ENCODE data around the gene EPS15.
"Not testable (repeated sequence)": the region's sequence is repeated elsewhere in the genome, so short reads cannot be mapped to it uniquely, and the experiment has no call there.

The EPS15 gene

DNA sequence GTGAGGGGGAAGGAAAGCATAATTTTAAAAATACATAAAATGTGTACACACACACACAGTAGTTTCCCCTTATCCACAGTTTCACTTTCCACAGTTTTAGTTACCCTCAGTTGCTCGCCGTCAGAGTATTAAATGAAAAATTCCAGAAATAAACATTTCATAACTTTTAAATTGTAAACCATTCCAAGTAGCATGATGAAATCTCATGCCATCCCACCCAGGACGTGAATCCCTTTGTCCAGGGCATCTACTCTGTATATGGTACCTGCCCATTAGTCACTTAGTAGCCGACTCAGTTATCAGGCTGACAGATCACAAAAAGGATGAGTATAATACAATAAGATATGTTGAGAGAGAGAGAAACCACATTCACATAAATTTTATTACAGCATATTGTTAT is 36.2 kb downstream of the EPS15 start:
- DNase-seq (ENCODE audit: extremely low read depth, low read depth), result no peak
- TF ChIP-seq, protein P1, sequence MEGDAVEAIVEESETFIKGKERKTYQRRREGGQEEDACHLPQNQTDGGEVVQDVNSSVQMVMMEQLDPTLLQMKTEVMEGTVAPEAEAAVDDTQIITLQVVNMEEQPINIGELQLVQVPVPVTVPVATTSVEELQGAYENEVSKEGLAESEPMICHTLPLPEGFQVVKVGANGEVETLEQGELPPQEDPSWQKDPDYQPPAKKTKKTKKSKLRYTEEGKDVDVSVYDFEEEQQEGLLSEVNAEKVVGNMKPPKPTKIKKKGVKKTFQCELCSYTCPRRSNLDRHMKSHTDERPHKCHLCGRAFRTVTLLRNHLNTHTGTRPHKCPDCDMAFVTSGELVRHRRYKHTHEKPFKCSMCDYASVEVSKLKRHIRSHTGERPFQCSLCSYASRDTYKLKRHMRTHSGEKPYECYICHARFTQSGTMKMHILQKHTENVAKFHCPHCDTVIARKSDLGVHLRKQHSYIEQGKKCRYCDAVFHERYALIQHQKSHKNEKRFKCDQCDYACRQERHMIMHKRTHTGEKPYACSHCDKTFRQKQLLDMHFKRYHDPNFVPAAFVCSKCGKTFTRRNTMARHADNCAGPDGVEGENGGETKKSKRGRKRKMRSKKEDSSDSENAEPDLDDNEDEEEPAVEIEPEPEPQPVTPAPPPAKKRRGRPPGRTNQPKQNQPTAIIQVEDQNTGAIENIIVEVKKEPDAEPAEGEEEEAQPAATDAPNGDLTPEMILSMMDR (IDR thresholded peaks at IDR 0.05; ENCODE audit: low read depth, low read length, missing control alignments), result no peak
- H3K4me3 ChIP-seq (replicated peaks; ENCODE audit: low read depth, low read length), result no peak overlapping the region

DNA sequence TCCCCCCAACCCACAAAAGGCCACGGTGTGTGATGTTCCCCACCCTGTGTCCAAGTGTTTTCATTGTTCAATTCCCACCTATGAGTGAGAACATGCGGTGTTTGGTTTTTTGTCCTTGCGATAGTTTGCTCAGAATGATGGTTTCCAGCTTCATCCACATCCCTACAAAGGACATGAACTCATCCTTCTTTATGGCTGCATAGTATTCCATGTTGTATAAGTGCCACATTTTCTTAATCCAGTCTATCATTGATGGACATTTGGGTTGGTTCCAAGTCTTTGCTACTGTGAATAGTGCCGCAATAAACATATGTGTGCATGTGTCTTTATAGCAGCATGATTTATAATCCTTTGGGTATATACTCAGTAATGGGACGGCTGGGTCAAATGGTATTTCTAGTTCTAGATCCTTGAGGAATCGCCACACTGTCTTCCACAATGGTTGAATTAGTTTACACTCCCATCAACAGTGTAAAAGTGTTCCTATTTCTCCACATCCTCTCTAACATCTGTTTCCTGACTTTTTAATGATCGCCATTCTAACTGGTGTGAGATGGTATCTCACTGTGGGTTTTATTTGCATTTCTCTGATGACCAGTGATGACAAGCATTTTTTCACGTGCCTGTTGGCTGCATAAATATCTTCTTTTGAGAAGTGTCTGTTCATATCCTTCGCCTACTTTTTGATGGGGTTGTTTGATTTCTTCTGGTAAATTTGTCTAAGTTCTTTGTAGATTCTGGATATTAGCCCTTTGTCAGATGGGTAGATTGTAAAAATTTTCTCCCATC is 44.0 kb downstream of the EPS15 start:
- DNase-seq (ENCODE audit: extremely low read depth, low read depth); H3K4me3 ChIP-seq (replicated peaks; ENCODE audit: low read depth, low read length): not testable (repeated sequence)

DNA sequence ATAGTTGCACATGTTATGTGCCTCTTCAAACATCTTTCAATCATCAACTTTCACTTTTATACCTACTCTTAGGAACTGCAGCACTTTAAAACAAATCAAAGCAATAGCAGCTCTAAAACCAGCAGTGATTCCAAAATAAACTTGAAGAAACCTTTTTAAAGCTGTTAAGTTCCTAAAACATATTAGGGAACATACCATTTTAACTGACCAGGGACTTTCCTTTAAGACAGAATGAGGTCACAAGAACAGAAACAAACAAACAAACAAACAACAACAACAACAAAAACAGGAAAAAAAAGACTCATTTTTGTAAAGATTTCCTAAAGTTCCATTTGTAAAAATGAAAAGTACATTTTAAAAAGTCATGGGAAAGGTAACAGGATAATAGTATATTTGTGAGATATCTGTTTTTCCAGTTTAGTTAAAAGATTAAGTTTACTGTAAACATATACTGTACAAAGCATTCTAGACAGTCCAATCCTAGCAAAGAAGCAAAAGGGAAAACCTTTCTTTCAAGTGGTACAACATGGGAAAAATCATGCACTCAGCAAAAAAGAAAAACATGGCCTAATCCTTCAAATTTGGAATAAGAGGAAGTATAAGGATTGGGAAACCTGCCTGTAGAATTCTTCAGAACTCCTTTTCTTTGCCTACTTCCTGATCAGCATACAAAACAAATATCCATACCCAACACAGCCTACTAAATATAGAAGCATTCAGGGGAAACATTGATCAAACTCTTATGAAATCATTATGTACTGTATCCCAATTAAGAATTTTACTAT is 45.5 kb downstream of the EPS15 start:
- H3K4me3 ChIP-seq (replicated peaks; ENCODE audit: low read depth, low read length), result no peak overlapping the region
- TF ChIP-seq, protein P1 (IDR thresholded peaks at IDR 0.05; ENCODE audit: low read depth, low read length, missing control alignments), result no peak
- no peak for DNase-seq (ENCODE audit: extremely low read depth, low read depth)

DNA sequence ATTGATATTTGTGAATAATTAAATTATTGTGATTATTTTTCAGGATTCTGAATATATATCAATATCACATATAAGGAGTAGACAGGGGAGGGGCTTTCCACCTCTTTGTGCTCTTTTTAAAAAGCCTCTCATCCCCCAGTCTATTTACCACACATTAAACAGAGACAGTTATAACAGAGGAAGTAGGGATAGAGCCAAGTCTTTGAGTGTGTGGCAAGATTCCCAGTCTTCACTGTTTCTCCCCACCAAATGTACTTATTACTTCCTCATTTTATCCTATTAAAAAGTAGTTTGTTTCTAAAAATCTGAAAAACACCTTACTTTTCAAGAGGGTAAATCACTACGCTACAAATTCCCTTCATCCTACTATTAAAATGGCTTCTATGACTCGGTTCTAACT is 46.7 kb downstream of the EPS15 start:
- no peak for DNase-seq (ENCODE audit: extremely low read depth, low read depth)
- TF ChIP-seq, protein P1 (IDR thresholded peaks at IDR 0.05; ENCODE audit: low read depth, low read length, missing control alignments), result no peak
- no peak overlapping the region for H3K4me3 ChIP-seq (replicated peaks; ENCODE audit: low read depth, low read length)

DNA sequence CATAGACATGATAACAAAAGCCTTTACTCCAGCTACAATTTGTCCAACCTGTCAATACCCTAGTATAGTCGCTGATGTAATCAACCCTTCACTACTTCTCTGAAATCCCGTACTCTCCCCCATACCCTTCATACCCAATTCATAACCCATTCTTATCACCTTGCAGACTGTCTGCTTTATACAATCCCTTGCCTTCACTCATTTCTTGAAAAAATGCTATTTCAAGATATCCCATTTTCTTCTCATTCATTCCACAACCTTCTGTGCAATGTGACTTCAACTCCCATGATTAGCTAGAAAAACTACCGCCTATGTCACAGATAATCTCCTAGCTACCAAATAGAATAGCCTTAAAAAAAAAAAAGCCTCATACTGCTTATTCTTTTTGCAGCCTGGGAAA is 49.5 kb downstream of the EPS15 start:
- H3K4me3 ChIP-seq (replicated peaks; ENCODE audit: low read depth, low read length), result no peak overlapping the region
- TF ChIP-seq, protein P1 (IDR thresholded peaks at IDR 0.05; ENCODE audit: low read depth, low read length, missing control alignments), result no peak
- no peak for DNase-seq (ENCODE audit: extremely low read depth, low read depth)

DNA sequence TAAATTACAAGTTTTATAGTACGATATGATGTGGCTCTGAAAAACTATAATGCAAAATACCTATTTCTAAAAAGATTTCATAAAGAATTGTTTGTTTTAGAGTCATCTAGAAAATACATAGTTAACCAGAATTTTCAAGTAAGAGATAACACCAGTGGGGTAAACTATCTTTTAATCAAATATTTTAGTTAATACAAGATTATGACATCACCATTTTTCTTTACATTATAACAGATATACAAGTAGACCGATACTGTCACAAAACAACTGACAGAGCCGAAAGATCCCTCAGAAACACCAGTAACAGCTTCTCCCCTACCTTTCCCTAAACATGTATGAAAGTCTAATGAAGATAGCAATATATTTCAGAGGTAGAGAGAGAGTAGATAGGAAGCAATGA is 54.2 kb downstream of the EPS15 start:
- DNase-seq (ENCODE audit: extremely low read depth, low read depth), result no peak
- TF ChIP-seq, protein P1 (IDR thresholded peaks at IDR 0.05; ENCODE audit: low read depth, low read length, missing control alignments), result no peak
- no peak overlapping the region for H3K4me3 ChIP-seq (replicated peaks; ENCODE audit: low read depth, low read length)

DNA sequence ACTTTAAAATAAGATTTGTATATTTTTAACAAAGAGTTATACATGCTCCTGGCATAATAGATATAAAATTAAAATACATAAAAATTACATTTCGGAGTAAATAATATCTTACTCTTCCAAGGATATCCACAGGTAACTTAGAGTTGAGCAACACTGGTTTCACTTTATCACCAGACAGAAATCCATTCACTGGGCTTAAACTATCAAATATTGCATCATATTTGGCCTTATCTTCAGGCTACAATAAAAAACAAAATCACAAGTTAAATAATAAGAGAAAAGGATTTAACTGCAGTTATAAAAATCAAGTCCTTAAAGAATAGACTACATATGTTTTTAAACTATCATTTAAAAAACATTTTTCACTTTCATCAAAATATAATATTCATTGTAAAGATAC is 55.5 kb downstream of the EPS15 start:
- no peak for DNase-seq (ENCODE audit: extremely low read depth, low read depth)
- no peak overlapping the region for H3K4me3 ChIP-seq (replicated peaks; ENCODE audit: low read depth, low read length)
- TF ChIP-seq, protein P1 (IDR thresholded peaks at IDR 0.05; ENCODE audit: low read depth, low read length, missing control alignments), result no peak

DNA sequence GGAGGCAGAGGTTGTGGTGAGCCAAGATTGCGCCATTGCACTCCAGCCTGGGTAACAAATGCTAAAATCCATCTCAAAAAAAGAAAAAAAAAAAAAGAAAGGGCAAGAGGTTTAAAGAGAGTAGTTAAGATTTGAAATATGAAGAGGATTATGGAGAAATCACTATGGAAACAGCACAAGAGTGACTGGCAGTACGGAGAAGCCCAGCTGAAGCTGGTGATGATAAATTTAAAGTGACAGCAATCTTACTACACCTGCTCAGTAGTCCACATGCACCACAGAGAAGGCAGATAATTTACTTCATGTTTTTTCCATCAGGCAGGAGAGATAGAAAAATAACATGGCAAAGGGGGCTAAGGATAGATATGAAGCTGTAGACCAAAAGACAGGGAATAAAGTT is 56.8 kb downstream of the EPS15 start:
- H3K4me3 ChIP-seq (replicated peaks; ENCODE audit: low read depth, low read length); DNase-seq (ENCODE audit: extremely low read depth, low read depth): not testable (repeated sequence)
